Hypothalamus (tissue), 51 donors: Measurements from ENCODE around the gene GRAMD2A.

ENCODE experiments used
- DNase-seq, 51 donors: peaks; one replicate each; lab custom pipeline; 2025; lab: John Stamatoyannopoulos, UW

Gene GRAMD2A

DNA sequence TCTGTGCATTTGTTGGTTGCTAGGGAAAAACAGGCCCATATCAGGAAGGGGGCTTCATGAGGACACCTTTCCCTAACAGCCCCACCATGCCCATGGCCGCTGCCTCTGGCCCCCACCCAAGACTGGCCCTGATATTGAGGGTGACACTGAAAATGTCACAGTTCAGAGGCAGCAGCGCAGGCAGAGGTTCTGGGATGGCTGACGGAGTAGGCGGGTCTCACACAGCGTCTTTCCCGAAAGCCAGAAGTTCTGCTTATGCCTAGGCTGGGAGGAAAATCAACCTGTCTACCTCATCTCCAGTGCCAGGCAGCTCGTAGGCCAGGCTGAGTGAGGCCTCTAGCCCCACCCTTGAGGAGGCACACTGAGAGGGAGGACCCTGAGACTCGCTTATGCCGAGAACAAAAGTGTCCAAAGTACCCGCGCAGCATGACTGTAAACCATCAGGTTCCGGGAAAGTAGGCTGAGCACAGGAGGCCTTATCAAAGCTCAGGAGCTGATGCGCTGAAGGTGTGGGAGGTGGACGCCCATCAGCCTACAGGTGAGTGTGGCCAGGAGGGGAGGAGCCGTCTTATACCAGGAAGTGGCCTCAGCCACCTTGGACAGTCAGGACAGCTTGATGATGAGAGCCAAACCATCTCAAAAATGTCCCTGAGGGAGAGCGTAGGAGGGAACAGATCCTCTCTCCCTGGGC, 27.5 kb downstream of the GRAMD2A start:
- DNase-seq: no peak

DNA sequence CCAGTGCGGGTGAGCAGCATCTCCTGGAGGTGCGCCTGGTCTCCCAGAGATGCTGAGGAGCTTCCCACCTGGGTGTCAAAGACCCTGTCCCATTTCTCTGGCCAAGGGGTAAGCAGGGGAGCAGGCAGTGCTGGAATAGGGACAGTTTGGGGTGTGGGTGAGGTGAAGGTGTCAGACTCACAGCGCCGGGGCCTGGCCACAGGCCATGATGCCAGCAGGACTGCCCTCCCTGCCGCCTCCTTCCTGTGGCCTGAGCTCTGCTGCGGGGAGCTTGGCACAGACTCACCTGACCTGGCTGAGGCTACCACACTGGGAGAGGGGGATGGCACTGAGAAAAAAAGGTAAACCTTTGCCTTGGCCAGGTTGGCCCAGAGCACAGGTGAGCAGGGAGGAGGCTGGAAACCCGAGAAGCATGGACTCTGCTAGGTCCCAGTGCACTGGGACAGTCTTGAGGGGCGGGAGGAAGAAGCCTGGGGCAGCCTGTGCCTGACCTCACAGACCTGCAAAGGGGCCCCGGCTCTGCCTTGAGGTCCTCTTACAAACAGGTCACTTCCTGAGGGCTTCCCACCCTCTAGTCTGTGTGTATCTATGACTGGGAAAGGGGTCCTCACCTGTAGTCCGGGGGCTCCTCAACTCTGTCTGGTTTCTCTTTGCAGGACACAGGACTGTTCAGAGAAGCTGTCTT, 28.2 kb downstream of the GRAMD2A start:
- no peak for DNase-seq

DNA sequence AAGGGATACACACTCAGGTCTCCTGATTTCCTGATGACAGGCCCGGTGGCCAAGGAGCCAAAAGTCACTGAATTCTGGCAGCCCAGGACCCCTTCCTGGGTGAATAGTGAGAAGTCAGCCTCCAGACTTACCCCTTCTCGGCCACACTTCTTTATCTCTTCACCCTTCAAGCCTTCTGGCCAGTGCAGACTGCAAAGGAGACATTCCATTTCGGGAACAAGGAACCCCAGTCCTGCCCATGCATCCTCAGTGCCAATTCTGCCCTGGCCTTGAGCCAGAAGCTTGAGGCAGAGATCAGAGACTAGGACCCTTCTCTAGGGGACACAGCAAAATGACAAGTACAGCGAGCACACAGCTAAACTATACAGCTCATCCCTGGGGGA, 28.8 kb downstream of the GRAMD2A start:
- DNase-seq: no peak

DNA sequence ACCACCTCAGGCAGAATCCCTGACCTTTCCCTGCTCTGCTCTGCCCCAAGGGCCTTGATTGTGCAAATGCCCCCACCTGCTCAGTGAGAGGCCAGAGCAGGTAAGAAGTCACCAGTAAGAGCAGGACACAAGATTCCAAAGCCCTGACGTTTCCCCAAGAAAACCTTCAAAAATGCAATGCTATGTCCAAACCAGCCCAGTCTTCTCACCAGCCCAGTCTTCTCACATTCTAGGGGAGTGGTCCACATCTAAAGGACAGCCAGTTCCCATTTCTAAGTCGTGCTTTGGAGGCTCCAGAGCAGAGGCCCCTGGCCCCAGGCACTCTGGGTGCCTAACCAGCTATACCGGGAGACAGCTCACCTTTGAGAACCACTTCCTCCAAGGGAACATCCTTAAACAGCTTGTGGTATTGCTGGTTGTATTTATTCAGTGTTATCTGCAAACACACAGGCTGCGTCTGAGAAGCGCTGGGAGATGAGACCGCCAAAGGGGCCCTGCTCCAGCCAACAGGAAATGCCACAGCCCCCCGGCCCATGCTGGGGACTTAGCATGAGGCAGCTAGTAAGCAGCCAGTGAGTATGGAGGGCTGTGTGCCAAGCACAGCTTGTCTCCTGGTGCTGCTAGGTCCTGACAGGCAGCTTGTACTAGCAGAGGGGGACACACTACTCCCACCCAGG, 29.3 kb downstream of the GRAMD2A start:
- DNase-seq: no peak

DNA sequence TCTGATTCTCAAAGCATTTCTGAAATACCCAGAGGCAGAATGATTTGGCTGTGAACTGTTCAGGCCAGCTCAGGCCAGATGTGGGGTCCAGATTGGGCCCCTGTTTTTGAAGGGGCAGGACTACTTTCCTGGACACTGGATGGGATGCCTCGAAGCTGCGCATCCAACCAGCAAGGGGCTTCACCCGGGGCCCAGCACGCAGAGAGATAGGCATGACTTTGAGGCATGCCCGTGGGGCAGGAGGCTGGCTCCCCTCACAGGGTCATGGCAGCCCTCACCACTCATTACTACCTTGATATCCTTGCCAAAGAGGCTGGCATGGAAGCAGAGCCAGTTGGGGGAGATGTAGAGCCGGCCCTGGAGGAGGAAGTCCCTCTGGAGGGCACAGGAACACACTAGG, 30.1 kb downstream of the GRAMD2A start:
- DNase-seq: no peak

DNA sequence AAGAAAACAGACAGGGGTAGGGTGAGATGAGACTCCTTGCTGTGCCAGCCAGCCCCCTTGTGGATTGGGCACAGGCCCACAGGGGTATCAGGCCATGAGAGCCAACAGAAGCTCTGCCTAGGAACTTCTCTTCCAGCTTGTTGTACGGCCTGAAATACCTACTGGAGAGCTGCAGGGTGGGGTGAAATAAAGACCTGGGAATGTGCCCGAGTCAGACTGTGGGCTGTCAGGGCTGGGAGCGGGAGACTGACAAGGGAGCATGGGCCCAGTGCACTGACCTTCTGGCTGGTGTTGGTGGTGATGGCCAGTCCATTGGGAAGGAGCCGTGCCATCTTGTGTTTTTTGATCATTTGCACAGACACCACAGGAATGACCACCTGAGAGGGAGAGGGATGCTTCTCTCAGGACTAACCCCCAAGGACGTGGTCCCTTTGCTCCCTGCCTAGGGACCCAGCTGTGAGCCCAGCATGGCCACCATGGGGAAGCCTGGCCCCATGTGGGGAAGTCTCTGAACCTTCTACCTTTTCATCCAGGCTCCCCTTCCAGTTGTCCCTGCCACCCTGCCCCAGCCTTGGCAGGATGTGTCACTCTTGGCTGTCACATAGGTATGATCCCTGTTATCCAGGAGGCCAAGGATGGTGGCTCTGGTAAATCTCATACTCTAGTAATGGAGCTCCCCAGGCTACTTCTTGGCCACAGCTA, 30.7 kb downstream of the GRAMD2A start:
- no peak for DNase-seq

DNA sequence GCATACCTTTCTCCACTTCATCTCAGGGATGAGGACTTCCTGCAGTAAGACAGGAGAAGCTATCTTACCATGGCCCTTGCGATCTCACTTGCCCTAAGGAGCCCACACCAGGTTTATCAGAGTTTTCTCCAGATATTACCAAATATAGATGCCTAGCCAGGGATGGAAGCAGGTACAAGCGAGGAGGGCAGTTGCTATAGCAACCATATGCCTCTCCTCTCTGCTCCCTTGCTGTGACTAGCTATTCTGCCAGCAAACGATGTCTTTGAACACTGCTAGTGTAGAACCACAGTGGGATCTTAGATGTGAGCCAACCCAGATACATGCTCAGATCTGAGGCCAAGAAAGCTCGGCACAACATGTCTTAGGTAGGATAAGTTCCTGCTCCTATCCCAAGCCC, 33.9 kb downstream of the GRAMD2A start:
- DNase-seq: peak in 1 of 51 donors; percentile 61

DNA sequence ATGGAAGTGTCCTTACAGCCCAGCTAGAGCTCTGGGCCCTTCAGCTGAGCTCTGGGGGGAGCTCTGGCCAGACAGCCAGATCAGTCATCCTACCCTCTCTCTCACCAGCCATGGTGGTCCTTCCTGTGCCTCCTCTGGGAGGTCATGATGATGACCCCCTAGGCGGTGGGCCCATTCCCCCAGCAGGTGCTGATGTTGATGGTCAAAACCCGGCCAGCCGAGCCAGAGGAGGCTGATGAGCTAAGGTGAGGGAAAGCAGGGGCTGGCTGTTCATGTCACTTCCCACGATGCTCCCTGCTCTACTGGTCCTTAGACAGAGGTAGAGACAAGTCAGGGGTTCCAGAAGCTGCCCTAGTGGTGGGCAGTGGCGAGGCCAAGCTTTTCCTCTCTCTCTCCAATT, 35.0 kb downstream of the GRAMD2A start:
- DNase-seq: no peak

DNA sequence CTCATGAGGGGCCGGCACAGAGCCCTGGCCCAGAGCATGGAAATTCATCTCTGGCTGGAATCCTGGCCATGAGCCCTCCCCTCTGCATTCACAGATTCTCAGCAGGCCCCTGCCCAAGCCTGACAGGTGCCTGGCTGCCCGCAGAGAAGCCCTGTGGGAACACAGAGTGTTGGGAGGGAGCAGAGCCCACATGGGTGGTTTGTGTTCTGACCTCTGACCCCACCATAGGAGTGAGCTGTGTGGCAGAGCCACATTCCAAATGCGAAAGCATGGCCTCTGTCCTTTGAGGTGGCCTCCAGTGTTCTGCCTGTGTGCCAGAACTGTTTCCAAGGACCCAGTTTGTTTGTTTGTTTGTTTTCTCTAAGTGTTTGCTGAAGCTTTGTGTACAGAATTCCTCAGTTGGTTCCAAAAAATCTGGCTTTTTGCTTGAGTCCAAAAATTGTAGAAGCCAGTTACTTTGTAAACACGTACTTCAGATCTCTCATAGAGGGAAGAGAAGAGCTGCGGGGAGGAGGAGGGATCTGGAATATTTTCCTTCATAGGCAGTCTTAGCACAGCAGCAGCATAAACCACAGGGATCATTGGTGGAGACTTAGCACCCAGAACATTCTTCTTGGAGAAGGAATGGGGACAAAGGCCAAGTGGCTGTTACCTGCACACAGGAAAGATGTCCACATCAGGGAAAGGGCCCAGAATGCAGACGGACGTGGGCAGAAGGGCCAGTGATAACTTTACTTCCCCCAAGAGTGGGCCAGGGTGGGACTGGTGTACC, 36.0 kb downstream of the GRAMD2A start:
- peak in 12 of 51 donors; percentile 11 to 68 (median 24) for DNase-seq

DNA sequence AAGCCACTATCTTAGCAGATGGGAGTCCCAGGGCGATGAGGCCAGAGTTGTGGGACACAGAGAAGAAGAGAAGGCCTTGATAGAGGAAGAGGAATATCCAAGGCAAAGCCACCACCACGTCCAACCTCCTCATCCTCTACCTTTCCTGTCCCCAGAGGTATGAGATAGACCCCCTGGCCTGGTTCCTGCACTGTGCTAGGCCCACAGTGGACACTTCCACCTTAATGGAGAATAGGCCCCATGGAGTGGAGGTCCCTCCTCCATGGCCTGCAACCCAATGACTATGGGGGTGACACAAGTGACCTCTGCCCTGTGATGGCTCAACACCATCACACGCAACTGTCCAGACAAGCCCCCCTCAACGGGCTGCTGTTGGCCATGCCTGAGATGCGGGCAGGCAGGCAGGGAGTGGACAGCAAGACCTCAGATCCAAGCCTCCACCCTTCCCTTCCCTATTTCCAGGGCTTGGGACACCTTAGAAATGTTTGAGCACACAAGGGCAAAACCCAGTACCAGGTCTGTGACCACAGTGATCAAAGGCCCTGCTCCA, 36.8 kb downstream of the GRAMD2A start:
- no peak for DNase-seq

DNA sequence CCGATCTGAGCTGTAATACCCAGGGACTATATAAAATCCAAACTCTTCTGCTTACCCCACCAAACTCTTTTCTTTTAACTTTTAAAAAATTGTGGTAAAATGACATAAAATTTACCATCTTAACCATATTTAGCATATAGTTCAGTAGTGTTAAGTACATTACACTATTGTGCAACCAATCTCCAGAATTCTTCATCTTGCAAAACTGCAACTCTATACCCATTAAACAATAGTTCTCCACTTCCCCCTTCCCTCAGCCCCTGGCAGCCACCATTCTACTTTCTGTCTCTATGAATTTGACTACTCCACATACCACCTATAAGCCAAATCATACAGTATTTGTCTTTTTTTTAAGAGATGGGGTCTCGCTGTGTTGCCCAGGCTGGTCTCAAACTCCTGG, 40.7 kb downstream of the GRAMD2A start:
- no peak for DNase-seq

DNA sequence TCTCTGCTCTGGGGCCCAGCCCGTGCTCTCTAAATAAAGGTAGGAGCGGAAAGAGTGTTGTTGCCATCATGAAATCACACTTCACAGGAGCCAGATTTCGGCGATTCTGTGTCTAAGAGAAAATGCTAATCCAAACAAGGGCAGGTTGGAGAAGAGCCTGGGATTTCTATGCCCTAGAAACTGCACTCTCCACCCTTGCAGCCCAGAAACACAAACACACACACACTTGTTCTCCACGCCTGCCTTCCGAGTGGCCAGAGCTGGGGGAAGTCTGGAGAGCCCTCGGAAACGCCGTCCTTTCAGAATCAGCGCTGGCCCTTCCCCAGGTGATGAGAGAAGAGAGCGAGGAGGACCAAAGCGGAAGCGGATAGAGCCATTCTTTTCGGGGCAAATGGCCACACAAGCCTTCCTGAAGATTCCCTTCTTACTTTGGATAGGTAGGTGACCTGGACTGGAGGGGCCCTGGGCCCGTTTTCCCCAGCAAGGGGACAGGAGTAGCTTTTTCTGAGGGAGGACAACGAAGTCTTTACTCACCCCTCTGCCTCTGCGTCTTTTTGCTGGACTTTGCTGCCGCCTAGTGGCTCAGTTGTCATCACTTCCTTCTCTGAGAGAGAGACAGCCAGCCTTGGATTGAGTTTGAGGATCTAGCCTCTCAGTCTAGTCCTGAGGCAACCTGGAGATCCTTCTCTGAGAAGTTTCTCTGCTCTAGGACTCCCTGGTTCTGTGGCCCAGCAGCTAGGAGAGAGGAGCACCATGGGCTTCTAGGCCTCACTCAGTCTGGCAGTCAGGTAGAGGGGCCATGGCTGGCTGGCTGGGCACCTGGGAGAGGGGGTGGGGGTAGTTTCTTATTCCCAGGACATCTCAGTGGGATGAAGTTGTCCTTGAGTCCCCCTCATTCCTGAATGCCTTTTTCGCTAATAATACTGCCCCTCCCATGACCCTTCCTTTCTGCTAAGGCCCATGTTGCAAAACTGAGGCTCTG, 41.7 kb downstream of the GRAMD2A start:
- DNase-seq: peak in 50 of 51 donors; percentile 28 to 92 (median 72)

DNA sequence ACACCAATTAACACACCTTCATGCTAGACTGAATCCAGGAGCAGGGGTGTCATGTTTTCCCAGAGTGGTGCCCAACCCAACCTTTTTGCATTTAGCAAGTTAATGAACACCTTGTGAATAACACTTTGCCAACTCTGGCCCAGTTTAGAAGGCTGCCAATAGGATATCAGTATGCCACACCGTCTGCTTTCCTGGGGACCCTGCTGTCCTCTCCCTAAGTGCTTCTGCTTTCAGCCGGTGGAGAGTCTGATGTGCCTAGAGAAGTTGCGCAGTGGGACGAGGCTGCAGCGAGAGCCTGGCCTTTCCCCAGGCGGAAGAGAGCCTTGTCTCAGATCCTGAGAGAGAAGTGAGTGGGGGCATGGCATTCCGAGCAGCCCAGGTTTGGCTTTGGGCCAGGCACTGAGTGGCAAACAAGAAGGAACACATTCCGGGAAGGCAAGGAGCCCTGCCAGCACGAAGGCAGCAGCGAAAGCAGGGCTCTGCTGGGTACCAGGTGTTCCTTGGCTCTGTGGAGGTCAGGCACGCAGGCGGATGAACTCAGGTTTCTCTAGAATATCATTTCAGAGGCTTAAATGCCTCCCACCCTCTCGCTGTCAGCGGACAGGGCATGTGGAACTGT, 42.5 kb downstream of the GRAMD2A start:
- DNase-seq: peak in 39 of 51 donors; percentile 20 to 77 (median 52)

DNA sequence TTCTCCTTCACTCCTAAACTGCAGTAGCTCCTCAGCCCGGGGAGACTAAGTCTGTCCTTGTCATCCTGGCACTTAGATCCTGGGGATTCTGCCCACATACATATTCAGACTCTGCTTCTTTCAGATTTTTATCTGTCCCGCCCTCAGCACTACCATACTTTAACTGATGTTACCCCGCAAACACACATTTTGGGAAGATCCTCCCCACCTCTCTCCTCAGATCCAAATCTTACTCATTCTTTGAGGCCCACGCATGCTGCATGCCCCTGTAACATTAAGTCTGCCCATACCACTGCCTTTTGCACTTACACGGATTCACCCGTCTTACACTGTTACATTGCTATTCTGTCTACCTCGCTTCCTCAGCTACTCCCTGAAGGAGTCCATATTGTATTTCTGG, 43.3 kb downstream of the GRAMD2A start:
- no peak for DNase-seq

DNA sequence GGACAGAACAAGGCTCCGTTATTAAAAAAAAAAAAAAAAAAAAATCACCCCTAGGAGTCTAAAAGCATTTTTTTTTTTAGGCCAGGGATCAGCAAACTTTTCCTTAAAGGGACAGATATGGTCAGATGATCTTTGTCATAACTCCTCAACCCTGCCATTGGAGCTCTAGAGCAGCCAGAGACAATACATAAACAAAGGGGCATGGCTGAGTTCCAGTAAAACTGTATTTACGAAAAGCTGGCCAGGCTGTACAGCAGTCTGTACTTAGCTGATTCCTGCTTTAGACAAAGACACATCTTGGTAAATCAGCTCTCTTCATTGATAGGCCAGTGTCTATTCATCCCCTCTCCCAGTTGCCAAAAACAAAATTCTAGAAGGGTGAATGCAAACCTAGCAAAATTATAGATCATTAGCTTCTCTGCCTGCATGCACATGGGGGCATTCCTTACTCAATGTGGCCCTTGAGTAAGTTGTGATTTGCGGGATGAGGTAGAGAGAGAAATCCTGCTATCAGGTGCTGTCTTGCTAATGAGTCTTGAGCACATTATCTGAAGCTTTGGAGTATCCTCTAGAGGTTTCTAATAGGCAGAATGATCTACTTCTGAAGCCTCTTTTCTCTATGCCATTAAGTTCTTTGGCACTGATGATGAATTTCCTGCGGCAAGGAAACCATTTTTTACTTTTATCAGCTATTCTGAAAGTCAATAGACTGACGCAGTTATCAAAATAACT, 44.2 kb downstream of the GRAMD2A start:
- no peak for DNase-seq

DNA sequence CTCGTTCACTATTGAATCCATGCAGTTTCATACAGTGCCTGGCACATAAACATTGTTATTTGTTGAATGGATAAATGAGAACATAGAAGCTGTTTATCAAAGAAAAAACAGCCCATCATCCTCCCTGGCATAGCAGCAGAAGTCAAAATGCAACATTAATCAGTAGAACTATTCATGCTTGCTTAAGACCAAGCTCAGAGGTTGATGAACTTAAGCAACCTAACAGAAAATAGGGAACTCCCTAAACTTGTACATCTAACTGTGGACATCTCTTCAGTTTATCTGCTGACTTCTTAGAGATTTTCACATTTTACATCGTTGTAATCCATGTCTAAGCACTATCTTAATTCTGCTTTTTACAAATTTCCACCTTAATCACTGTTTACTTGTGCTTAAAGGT, 50.2 kb downstream of the GRAMD2A start:
- DNase-seq: no peak

DNA sequence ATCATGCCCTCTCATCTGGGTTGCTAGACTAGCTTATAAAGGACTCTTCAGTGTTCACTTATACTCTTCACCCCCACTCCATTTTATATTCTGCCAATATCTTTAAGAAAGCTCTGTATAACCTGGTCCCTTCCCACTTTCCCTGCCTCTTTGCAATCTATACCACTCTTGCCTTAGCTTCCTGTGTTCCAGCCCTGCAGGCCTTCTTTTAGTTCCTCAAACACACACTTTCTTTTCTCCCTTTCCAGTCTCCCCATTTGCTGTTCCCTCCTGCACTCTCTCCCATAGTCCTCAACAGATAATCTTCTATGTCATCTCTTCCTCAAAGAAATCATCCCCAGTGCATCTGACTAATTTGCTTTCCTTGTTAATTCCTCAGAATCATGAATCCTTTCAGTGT, 50.7 kb downstream of the GRAMD2A start:
- DNase-seq: no peak

DNA sequence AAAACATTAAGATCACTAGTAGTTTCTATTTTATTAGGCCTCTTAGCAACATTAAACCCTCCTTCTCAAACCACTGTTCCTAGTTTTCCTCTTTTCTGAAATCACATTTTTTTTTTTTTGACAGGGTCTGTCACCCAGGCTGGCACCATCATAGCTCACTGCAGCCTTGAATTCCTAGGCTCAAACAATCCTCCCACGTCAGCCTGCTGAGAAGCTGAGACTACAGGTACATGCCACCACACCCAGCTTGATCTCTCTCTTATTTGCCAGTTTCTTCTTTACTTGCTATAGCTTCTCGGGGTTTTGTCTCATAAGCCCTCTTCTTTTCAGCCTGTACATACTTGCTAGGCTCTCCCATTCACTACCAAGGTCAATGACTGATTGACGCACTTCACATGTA, 51.4 kb downstream of the GRAMD2A start:
- DNase-seq: no peak
